ENCODE data around the gene TMEM245. TPM values are rescaled to one million over a fixed set of nuclear protein-coding genes. Genes with fewer than 3 reads are reported as not detected.

The TMEM245 gene
- total RNA-seq, 1 donor from 2014 or later = 49.7 TPM

DNA sequence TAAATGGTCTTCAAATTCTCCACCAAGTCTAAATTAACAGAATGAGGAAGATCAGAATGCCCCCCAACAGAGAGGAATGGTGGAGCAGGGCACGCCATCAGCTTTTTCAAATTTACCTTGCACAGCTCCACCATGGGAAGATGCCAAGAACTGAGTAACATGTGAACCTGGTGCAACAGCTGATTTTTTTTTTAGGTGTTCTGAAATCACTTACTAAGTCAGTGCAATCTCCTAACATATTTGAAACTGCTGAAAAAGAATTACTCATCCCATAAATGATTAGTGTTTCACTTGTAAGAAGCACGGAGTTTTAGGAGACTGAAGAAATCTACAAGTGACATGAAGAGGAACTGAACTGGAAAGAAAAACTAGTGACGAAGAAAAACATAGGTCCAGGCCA is 5.1 kb downstream of the TMEM245 start:
- intact Hi-C loops (cut with DNase I) = loop anchor here (2.0 to 10.0 kb wide), 2 partner anchors 16 to 210 kb away; partner anchors contain the start of gene EPB41L4B
- H3K9me3 ChIP-seq = no peaks in the 10 kb centered on the region
- H3K36me3 ChIP-seq = no peaks in the 10 kb centered on the region
- H3K27ac ChIP-seq = peak overlapping the region; percentile 19 to 78
- no peak for DNase-seq (ENCODE audit: low spot score in 2 of 2)
- H3K27me3 ChIP-seq = no peaks in the 10 kb centered on the region
- peak overlapping the region in 1 of 2 donors; percentile 20 for H3K4me3 ChIP-seq
- TF ChIP-seq, protein P1, sequence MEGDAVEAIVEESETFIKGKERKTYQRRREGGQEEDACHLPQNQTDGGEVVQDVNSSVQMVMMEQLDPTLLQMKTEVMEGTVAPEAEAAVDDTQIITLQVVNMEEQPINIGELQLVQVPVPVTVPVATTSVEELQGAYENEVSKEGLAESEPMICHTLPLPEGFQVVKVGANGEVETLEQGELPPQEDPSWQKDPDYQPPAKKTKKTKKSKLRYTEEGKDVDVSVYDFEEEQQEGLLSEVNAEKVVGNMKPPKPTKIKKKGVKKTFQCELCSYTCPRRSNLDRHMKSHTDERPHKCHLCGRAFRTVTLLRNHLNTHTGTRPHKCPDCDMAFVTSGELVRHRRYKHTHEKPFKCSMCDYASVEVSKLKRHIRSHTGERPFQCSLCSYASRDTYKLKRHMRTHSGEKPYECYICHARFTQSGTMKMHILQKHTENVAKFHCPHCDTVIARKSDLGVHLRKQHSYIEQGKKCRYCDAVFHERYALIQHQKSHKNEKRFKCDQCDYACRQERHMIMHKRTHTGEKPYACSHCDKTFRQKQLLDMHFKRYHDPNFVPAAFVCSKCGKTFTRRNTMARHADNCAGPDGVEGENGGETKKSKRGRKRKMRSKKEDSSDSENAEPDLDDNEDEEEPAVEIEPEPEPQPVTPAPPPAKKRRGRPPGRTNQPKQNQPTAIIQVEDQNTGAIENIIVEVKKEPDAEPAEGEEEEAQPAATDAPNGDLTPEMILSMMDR (IDR thresholded peaks at IDR 0.05) = no peak
- peaks cover 13 to 56% of the 10 kb centered on the region in 2 donors for H3K4me1 ChIP-seq

- intact Hi-C loops (cut with DNase I) = loop anchor here (2.0 to 10.0 kb wide), 2 partner anchors 15 to 211 kb away; partner anchors contain the start of gene EPB41L4B
- Histone ChIP-seq H3K27ac (peak overlapping the region; percentile 19 to 78), H3K4me3 (peak overlapping the region in 1 of 2 donors; percentile 20), H3K27me3 (no peaks in the 10 kb centered on the region), H3K9me3 (no peaks in the 10 kb centered on the region), H3K36me3 (no peaks in the 10 kb centered on the region), H3K4me1 (peaks cover 13 to 60% of the 10 kb centered on the region in 2 donors)
- TF ChIP-seq, protein P1 (IDR thresholded peaks at IDR 0.05) = no peak
- no peak for DNase-seq (ENCODE audit: low spot score in 2 of 2)
Observed at GRCh38 chr9:109113892-109114609, 5.7 kb downstream of the TMEM245 start.

GRCh38 chr9:109113254-109113653 is 6.5 kb downstream of the TMEM245 start:
- Histone ChIP-seq H3K9me3 (no peaks in the 10 kb centered on the region), H3K4me3 (no peak overlapping the region), H3K4me1 (peaks cover 9 to 63% of the 10 kb centered on the region in 2 donors), H3K27me3 (no peaks in the 10 kb centered on the region), H3K27ac (no peak overlapping the region), H3K36me3 (no peaks in the 10 kb centered on the region)
- TF ChIP-seq, protein P1 (IDR thresholded peaks at IDR 0.05) = no peak
- intact Hi-C loops (cut with DNase I) = loop anchor here (10.0 kb wide), 1 partner anchor 212 kb away; the partner anchor contains the start of gene EPB41L4B
- DNase-seq (ENCODE audit: low spot score in 2 of 2) = no peak

GRCh38 chr9:109110329-109111021 is 9.3 kb downstream of the TMEM245 start:
- H3K9me3 ChIP-seq = no peaks in the 10 kb centered on the region
- H3K36me3 ChIP-seq = peaks cover 0 to 3% of the 10 kb centered on the region in 2 donors
- TF ChIP-seq, protein P1 (IDR thresholded peaks at IDR 0.05) = no peak
- no peaks in the 10 kb centered on the region for H3K27me3 ChIP-seq
- DNase-seq (ENCODE audit: low spot score in 2 of 2) = no peak
- peaks cover 9 to 57% of the 10 kb centered on the region in 2 donors for H3K4me1 ChIP-seq
- H3K4me3 ChIP-seq = peak overlapping the region; percentile 19 to 20
- peak overlapping the region; percentile 70 to 85 for H3K27ac ChIP-seq
- intact Hi-C loops (cut with DNase I) = loop anchor here (10.0 kb wide), 1 partner anchor 214 kb away; the partner anchor contains the start of gene EPB41L4B

DNA sequence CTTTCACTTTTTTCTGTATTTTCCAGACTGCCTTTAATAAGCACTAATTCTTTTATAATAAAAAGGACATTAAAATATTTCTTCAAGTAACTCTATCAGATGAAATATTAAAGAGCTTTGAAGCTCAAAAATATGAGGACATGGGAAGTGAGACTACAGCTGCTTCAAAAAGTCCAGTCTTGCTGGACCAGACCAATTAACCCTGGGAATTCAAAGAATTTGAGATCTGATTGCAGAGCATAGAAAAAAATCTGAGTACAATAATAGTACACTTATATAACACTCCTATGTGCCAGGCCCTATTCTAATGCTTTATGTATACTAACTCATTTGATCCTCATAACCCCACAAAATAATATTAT is 9.8 kb downstream of the TMEM245 start:
- intact Hi-C loops (cut with DNase I) = loop anchor here (10.0 kb wide), 1 partner anchor 215 kb away; the partner anchor contains the start of gene EPB41L4B
- H3K4me3 ChIP-seq = peak overlapping the region; percentile 19 to 20
- H3K27ac ChIP-seq = peak overlapping the region; percentile 70 to 85
- no peak for DNase-seq (ENCODE audit: low spot score in 2 of 2)
- H3K27me3 ChIP-seq = no peaks in the 10 kb centered on the region
- TF ChIP-seq, protein P1 (IDR thresholded peaks at IDR 0.05) = no peak
- H3K4me1 ChIP-seq = peaks cover 7 to 51% of the 10 kb centered on the region in 2 donors
- H3K9me3 ChIP-seq = no peaks in the 10 kb centered on the region
- peaks cover 0 to 6% of the 10 kb centered on the region in 2 donors for H3K36me3 ChIP-seq

All from ascending aorta (tissue), 2 donors.